Amygdala (tissue), 56 donors: ENCODE data around the gene ARSG.
"Not testable (repeated sequence)": the region's sequence is repeated elsewhere in the genome, so short reads cannot be mapped to it uniquely, and the experiment has no call there.

Source experiments
- DNase-seq, 56 donors: peaks; one replicate each; lab custom pipeline; 2025; lab: John Stamatoyannopoulos, UW

Gene ARSG

DNA sequence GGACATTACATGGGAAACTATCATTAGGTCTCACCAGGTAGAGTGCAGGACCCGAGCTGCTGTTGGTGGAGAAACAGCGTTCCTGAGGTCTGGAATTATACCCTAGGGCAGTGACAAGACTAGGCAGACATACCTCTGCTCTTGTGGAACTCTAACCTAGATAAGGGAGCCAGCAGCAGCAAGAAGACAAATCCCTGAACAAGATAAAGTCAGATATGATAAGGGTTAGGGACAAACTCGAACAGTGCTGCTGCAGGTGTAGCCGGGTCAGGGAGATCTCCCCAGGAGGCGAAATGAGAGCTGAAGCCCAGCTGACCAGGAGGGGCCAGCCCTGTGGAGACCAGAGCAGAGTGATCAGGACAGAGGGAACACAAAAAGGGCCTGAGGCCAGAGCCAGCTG, 34.7 kb downstream of the ARSG start:
- no peak for DNase-seq

DNA sequence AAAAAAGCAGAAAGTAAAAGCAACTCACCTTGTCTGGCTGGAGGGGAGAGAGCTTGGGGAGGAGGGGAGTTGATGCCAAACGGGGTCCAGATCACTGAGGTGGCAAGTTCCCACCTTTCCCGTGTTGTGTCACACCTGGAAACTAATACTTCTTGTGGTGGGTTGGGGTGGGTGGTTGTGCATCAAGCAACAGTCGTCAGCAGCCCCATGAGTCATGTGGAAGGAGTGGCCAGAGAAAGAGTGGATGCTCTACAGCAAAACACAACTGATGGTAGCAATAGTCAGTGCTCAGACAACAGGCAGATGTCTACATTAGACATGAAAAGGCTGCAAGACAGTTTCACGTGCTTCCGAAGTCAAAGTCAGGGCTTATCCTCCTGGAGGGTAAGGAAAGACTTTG, 35.4 kb downstream of the ARSG start:
- no peak for DNase-seq

- DNase-seq: no peak
Measured at GRCh38 chr17:68327823-68328557, 36.7 kb downstream of the ARSG start.

- no peak for DNase-seq
Measured at GRCh38 chr17:68328676-68329075, 37.4 kb downstream of the ARSG start.

GRCh38 chr17:68329331-68329730, 38.0 kb downstream of the ARSG start:
- DNase-seq: no peak

DNA sequence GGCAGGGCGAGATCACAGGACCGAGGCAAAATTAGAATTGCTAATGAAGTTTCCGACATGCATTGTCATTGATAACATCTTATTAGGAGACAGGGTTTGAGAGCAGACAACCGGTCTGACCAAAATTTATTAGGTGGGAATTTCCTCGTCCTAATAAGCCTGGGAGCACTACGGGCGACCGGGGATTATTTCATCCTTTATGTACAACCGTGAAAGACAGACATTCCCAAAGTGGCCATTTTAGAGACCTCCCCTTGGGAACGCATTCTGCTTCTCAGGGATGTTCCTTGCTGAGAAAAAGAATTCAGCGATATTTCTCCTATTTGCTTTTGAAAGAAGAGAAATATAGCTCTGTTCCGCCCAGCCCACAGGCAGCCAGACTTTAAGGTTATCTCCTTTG, 40.6 kb downstream of the ARSG start:
- not testable (repeated sequence) for DNase-seq

DNA sequence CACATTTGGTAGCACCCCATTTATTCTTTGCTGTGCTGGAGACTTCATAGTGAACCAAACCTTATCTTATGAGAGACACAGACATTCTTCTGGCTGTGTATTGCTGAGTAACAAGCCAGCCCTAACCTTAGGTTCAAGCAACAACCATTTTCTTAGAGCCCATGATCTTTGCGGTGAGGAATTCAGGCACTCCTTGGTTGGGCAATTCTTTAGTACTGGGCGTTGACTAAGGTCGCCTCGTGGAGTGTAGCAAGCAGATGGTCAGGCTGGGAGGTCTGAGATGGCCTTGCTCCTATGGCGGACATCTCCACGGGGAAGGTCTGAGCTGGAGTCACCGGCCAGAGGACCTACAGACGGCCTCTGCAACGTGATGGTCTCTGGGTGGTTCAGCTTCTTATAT, 43.1 kb downstream of the ARSG start:
- no peak for DNase-seq

DNA sequence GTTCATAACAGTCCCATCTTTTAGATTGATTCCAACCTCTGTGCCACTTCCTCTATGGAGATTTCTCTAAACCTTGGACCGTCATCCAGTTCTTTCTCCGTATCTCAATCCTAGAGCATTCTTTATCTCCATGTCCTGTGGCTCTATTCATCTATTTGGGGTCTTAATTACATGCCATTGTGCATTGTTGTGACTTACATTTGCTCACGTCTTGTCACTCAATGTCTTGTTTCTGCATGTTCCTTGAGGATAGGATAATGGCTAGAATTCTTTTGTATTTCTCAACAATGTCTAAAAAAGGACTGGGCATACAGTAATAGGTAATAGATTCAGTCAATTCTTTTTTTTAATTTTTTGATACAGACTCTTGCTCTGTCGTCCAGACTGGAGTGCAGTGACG, 50.2 kb downstream of the ARSG start:
- DNase-seq: no peak

- DNase-seq: no peak
Measured at GRCh38 chr17:68343976-68344375, 52.7 kb downstream of the ARSG start.

- no peak for DNase-seq
Measured at GRCh38 chr17:68344701-68345136, 53.4 kb downstream of the ARSG start.

- DNase-seq: no peak
Measured at GRCh38 chr17:68346448-68346847, 55.2 kb downstream of the ARSG start.

DNA sequence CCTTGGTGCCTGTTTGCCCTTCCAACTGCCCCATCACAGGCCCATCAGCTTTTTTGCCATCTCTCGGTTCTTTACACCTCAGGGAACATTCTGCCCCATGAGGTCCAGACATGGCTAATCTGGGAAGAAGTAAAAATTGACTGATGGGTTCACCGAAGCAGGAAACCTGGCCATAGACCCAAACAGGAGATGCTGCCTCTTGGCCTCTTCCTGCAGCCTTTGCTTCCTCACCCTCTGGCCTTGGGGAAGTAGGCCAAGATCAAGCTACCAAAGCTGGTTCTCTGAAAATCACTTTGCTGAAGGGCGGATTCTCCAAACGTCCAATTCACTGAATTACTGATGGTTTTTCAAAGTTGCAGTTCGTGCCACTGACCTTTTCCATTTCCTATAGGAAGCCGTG, 56.1 kb downstream of the ARSG start:
- no peak for DNase-seq

DNA sequence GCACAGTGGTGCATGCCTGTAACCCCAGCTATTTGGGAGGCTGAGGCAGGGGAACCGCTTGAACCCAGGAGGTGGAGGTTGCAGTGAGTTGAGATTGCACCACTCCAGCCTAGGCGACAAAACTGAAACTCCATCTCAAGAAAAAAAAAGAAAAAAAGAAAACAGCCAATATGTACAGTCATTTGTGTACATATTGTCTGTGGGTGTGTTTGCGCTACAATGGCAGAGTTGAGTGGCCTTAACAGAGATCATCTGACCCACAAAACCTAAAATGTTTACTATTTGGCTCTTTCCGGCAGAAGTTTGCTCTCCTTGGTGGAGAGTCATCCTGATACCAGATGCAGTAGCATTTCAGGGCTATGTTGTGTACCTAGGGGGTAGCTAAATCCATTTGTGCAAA, 57.9 kb downstream of the ARSG start:
- no peak for DNase-seq

- DNase-seq: peak in 3 of 56 donors; percentile 1 to 13 (median 2)
Measured at GRCh38 chr17:68351395-68351794, 60.1 kb downstream of the ARSG start.

DNA sequence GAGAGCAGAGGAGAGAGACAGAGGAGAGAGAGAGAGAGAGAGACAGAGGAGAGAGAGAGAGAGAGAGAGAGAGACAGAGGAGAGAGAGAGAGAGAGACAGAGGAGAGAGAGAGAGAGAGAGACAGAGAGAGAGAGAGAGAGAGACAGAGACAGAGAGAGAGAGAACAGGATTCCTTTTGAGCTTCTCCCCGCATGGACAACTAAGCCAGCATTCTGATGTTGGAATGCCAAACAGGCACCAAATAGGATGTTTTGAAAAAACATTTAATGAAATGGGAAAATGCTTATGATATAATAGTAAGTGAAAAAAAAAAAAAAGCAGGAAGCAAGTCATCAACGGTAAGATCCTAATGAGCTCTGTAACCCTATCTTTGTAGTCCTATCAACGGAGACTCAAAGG, 60.7 kb downstream of the ARSG start:
- no peak for DNase-seq

DNA sequence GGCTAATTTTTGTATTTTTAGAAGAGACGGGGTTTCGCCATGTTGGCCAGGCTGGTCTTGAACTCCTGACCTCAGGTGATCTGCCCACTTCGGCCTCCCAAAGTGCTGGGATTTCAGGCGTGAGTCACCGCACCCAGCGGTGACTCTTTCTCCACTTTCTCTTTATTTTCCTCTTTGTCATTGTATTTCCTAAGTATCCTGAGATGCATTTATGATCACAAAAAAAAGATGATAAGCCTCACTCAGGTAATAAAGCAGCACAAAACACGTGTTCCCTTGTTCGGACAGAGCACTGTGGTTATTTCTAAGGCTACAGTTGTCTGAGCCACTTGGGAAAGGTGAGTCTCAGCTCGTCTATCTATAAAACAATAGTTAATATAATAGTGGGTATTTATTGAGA, 61.4 kb downstream of the ARSG start:
- not testable (repeated sequence) for DNase-seq

DNA sequence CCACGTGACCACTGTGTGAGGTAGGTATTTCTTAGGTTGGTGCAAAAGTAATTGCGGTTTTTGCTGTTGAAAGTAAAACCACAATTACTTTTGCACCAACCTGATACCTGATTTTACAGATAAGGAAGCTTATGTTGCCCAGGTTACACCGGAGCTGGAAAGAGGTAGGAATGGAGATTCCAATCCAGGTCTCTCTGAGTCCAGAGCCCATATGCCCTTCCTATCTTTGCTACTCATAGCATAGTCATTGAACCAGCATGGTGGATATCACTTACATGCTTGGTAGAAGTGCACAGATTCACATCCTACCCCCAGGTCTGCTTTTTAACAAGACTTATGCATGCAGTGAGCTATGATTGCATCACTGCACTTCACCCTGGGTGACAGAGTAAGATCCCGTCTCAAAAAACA, 61.8 kb downstream of the ARSG start:
- DNase-seq: no peak

- DNase-seq: not testable (repeated sequence)
Measured at GRCh38 chr17:68354311-68354710, 63.0 kb downstream of the ARSG start.

GRCh38 chr17:68355108-68355507, 63.8 kb downstream of the ARSG start:
- not testable (repeated sequence) for DNase-seq

- DNase-seq: no peak
Measured at GRCh38 chr17:68356520-68356919, 65.2 kb downstream of the ARSG start.

GRCh38 chr17:68356949-68357455, 65.7 kb downstream of the ARSG start:
- DNase-seq: no peak

DNA sequence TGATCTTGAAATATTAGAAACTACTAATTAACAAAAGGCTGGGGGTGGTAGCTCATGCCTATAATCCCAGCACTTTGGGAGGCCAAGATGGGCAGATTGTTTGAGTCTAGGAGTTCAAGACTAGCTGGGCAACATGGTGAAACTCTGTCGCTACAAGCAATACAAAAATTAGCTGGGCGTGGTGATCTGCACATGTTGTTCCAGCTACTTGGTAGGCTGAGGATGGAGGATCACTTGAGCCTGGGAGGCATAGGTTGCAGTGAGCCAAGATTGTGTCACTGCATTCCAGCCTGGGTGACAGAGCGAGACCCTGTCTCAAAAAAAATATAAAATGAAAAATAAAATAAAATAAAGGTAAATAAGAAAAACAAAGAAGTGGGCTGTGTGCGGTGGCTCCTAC, 66.6 kb downstream of the ARSG start:
- no peak for DNase-seq
